Anterior cingulate cortex (tissue), 58 donors: Measurements from ENCODE around the gene PRDM11.
"Not testable (repeated sequence)": the region's sequence is repeated elsewhere in the genome, so short reads cannot be mapped to it uniquely, and the experiment has no call there.

Experiments
- DNase-seq, 58 donors: peaks; one replicate each; lab custom pipeline; 2025; lab: John Stamatoyannopoulos, UW

The PRDM11 gene

DNA sequence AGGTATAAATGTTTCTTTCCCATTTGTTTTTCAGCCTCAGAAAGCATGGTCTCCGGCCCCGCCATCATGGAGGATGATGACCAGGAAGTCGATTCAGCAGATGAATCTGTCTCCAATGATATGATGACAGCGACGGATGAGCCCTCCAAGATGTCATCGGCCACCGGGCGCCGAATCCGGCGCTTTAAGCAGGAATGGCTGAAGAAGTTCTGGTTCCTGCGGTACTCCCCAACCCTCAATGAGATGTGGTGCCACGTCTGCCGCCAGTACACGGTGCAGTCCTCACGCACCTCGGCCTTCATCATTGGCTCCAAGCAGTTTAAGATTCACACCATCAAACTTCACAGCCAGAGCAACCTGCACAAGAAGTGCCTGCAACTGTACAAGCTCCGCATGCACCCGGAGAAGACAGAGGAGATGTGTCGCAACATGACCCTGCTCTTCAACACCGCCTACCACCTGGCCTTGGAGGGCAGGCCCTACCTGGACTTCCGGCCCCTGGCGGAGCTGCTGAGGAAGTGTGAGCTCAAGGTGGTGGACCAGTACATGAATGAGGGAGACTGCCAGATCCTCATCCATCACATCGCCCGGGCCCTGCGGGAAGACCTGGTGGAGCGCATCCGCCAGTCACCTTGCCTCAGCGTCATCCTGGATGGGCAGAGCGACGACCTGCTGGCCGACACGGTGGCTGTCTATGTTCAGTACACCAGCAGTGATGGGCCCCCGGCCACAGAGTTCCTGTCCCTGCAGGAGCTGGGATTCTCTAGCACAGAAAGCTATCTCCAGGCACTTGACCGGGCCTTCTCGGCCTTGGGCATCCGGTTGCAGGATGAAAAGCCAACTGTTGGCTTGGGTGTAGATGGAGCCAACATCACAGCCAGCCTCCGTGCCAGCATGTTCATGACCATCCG is 79.8 kb downstream of the PRDM11 start:
- DNase-seq: no peak

DNA sequence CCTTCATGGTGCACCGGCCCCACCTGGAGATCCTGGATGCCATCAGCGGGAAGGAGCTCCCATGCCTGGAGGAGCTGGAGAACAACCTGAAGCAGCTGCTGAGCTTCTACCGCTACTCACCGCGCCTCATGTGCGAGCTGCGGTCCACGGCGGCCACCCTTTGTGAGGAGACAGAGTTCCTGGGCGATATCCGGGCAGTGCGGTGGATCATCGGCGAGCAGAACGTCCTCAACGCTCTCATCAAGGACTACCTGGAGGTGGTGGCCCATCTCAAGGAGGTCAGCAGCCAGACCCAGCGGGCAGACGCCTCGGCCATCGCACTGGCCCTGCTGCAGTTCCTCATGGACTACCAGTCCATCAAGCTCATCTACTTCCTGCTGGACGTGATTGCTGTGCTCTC is 80.5 kb downstream of the PRDM11 start:
- DNase-seq: no peak

DNA sequence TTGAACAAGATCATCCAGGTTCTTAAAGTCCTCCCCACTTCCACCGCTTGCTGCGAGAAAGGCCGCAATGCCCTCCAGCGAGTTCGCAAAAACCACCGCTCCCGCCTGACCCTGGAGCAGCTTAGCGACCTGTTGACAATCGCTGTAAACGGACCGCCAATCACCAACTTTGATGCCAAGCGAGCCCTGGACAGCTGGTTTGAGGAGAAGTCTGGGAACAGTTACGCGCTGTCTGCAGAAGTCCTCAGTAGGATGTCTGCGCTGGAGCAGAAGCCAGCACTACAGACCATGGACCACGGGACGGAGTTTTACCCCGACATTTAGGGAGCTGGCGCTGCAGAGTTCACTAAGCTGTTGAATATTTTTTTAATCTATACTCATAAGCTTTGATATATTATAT is 81.4 kb downstream of the PRDM11 start:
- DNase-seq: no peak

DNA sequence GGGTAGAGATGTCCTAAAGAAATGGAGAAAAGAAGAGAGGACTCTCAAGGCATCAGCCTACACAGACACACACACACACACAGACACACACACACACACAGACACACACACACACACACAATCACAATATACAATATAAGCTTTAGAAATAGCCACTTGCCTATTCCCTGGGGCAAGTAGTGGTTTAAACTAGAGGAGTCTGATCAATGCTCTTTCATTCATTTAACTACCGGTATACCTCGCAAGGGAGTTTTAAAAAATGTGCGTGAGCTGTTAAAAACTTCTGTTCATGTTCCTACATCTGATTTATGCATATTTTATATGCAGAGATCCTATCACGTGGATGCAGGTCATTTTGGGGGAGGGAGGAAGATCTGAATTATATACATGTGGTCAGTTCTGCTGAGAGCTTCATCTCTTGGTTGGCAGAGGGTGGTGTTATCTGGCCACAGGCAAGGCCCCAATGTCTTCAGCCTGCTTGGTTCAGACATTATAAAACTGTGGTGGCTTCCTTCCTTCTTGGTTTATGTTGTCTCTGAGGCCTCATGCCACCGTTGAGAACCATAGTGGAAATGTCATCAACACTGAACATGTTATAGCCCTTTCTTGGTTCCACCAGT is 83.1 kb downstream of the PRDM11 start:
- DNase-seq: no peak

DNA sequence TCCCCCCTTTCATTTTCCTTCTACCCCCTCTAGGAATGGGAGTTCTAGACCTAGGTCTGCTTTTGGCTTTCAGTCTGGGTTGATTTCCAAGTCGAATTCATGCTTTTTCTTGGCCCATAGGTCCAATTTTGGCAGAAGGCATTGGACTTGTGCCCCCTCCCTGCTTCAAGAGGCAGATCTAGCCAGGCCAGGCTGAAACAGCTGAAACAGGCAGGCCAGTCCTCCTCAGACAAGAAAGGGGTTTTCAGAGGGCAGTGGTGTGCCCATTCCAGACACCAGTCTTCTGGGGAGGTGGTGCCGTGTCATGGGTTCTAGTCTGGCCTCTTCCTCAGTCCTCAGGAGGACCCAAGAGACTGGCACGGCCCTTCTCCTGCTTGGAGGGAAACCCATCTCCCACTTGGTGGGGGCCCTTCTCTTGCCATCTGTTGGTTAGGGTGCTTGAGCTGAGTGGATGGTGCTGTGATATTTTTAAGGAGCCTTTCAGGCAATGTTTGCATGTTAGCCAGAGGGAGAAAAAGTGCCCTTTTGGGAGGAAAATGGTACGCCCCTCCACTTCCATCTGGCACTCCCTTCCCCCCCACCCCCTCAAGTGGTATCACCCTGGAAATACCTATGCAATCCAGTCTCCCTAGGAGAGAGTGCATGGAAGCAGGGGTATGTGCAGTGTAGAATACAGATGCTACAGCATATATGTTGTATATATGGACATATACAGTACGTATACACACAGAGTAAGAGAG is 86.1 kb downstream of the PRDM11 start:
- peak in 3 of 58 donors; percentile 6 to 24 (median 19) for DNase-seq

DNA sequence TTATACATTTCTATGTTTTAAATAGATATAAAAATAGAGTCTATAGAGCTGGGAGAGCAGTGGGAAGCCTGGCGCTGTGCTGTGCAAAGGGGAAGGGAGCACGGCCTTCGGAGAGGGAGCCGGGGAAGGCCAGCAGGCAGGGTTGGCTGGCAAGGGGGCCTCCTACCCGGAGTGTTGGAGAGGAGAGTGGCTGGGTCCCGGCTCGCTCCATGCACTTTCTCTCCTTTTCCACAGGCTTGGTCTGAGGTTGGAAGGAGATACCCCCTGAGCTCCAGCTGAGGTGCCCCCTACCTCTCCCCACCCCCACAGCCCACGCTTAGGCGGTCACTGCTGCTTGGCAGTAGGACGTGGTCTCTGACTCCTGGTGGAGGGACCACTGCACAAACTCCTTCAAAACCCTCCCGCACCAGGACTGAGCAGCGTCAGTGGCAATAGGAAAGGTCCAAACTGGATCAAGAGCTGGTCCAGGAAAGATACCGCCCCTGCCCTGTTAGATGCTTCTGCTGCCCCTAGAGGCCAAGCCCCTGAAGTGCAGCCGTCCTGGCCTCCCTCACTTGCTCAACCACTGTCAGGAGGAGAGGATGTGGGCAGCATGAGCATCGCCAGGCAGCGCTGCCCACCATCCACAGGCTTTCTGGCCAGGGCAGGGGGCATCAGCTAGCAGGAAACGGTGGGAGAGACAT is 86.8 kb downstream of the PRDM11 start:
- DNase-seq: peak in 35 of 58 donors; percentile 6 to 68 (median 26)

DNA sequence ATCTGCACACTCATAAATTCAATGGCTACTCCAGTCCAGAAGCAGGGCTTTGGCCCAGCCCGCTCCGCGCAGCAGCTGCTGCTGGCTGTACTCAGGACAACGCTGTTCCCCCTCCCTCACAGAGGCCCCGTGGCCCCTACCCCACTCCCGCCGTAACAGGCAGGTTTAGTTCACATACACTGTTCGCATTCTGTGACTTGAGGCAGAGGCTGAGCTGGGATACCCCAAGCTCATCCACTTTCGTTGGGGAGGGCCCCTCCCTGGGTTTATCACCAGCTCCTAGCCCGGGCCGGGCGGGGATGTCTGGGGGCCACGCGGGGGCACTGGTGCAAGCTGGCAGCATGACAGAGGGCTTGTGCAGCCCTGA is 87.3 kb downstream of the PRDM11 start:
- no peak for DNase-seq

DNA sequence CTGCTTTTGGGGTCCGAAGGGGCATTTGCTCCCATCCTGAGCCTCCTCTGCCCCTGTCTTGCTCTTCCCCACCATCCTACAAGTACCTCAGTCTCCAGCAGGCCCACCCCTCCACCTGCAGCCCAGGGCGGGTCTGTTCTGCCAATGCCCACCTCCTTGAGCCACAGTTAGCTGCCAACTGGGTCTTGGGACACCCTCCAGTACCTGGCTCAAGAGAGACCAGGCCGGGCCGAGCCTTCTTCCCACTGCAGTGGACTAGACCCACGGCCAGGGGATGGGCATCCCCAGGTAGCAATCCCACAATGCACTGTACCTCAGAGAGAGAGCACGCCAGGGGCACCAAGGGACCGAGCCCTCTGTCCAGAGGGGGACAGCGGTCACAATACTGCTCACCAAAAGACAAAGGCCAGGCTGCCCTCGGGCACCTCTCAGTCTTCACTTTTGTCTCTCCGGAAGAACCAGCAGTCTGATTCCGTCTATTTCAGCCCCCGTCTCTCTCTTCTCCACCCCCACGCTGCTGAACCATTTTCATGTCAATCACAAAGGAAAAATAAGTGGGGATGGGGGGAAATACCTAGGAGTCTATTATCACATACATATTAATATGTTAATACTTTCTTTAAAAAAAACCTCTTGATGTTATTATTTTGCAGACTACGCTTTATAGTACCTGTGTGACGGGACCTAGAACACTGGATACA is 88.0 kb downstream of the PRDM11 start:
- DNase-seq: no peak

DNA sequence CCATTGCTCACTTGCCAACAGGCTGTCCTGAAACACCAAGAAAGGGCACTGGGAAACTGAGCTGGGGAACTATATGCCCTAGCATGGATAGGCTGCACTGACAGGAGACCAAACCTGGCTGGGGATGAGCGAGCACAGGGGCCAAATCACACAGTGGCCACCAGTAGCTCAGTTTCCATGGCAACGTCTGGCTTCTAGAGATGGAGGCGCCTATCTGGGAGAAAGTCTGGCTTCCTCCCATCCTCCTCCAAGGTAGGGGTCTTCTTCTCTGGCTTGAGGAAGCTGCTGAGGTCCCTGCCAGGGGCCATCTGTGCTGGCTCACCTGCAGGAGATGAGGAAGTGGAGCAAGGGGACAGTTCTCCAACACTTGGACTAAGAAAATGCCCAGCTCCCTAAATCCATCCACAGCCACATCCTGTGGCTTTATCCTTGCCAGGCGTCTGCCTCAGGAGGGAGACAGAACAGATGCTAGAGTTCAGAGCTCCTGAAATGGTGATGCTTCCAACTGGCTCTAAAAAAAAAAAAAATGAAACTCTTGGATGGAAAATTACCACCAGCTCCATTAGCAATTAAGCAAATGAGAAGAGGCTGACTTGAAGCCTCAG is 91.4 kb downstream of the PRDM11 start:
- DNase-seq: peak in 6 of 58 donors; percentile 15 to 34 (median 25)

DNA sequence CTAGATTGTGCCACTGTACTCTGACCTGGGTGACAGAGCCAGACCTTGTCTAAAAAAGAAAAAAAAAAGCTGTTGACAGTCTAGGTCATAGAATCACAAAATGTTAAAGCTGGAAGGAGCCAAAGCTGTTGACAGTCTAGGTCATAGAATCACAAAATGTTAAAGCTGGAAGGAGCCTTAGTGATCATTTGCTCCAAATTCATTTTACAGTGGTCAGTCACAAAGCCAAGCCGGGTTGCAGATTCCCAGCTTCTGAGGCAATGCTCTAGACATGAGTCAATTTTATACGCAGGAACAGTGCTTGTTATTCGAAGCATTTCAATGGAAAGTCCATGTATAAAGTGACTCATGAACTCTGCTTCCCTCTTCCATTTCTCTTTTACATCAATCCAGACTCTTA is 92.3 kb downstream of the PRDM11 start:
- DNase-seq: no peak

DNA sequence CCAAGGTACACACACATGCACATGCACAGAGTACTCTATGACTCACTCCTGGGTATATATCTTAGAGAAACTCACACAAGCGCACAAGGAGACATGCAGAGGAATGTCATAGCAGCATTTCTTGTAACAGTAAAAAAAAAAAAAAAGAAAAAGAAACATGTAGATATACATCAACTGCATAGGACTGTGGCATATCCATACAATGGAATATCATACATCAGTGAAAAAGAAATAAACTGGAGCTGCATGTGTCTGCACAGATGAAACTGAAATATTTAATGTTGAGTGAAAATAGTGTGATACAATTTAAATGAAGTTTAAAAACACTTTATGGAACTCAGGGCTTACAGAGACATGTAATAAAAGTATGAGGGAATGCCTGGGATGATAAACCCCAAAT is 93.3 kb downstream of the PRDM11 start:
- DNase-seq: no peak

DNA sequence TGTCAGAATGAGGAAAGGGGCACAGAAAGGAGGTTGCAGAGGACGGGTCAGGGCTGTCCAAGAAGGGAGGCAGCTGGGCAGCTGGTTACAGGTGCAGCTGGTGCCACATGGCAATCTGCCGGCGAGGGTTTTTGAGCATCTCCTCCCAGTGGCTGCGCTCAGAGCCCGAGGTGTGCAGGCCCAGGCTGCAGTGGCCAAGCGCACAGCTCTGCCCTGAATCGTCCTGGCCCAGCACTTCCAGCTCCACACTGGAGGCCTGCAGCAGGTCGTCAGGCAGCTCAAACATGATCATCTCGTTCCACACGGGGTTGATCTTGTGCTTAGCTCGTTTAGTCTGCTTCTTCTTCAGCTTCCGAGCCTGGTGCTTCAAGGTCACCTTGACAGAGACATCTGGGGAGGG is 97.5 kb downstream of the PRDM11 start:
- DNase-seq: no peak

DNA sequence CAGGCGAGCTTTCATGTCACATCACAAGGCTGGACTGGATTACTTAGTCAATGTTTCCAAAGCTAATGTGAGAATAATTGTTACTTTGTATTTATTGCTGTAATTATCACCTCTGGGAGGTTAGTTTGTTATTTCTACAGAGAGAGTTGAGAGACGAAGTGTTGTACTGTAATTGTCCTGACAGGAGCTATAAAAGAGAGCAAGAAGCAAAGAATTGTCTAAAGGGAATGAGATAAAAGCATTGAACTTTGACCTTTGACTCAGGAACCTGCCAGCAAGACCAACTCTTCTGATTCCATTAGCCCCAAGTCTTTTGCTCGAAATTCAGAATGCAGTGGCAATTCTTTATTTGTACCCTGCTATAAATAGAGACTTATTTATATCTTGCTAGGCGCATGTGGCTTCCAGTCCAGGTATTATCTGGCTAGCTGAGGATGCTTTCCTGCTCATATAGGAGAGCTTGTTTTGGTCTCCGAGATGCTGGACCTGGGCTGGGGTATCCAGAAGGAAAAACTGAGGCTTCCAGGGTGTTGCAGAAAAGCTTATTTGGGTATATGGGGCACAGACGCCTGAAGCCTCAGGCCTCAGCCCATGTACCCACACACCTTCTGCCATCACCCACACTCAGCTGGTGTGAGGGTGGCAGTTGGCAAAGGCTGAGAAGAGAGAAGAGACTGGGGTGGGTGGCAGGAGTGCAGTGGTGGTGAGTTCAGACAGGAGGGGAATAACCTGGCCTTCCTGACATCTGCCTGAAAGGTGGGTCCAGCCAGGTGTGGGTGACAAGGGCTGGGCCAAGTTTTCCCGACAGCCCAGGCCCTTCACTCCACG is 99.0 kb downstream of the PRDM11 start:
- peak in 25 of 58 donors; percentile 9 to 70 (median 29) for DNase-seq

DNA sequence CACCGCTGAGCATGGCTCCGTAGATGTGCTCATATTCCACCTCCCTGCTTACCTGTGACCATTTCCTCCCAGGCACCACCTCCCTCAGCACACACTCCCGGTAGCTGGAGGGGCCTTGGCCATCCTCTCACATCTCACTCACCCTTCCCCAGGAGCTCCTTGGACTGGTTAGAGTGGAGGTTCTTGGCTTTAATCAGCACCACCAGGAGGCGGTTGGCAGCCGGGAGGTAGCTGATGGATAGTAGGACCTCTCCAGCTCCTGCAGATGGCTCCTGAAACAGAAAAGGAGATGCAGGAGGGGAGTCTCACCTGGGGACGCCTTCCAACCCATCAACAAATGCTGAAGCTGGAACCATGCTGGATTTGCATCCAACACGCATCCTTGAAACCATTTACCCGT is 99.8 kb downstream of the PRDM11 start:
- no peak for DNase-seq

DNA sequence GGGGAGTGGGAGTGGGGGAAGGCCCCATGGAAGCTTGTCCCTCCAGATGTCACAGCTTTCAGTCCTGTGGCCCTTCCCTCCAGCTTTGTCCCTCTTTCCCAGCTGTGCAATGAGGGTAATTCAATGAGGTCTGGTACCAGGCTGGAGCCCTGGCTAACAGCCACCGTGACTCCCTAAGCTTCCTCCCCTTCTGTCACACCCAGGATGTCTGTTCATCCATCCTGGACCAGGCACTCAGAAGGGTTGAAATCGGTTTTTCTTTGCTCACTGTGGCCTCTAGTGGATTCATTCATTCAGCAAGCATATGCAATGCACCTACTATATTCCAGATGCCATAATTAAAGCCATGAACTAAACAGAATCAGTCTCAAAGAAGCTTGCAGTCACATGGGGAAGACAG is 101.0 kb downstream of the PRDM11 start:
- no peak for DNase-seq

DNA sequence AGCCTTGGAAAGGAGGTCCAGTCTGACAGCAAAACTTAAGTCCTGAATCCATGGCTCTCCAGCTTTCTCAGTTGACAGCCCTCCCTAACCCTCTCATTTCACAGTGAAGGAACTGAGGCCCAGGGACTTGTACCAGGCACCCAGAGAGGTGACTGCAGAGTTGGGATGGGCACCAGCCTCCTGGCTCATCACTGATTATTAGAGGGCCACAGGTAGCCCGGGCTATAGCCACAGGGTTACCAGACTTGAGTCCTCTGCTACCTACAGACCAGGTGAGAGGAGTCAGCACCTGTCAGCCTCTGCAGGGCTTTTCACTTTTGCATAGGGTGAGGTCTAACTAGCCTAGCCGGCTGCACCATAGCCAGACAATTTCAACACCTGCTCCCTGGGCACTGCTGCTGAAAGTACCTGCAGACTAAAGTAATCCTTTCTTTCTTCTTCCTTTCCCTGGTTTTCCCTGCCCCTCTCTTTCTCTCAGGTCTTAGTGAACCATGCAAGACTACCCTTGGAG is 102.1 kb downstream of the PRDM11 start:
- no peak for DNase-seq

DNA sequence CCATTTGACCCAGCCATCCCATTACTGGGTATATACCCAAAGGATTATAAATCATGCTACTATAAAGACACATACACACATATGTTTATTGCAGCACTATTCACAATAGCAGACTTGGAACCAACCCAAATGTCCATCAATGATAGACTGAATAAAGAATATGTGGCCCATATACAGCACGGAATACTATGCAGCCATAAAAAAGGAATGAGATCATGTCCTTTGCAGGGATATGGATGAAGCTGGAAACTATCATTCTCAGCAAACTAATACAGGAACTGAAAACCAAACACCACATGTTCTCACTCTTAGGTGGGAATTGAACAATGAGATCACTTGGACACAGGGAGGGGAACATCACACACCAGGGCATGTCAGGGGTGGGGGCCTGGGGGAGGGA is 102.9 kb downstream of the PRDM11 start:
- not testable (repeated sequence) for DNase-seq

DNA sequence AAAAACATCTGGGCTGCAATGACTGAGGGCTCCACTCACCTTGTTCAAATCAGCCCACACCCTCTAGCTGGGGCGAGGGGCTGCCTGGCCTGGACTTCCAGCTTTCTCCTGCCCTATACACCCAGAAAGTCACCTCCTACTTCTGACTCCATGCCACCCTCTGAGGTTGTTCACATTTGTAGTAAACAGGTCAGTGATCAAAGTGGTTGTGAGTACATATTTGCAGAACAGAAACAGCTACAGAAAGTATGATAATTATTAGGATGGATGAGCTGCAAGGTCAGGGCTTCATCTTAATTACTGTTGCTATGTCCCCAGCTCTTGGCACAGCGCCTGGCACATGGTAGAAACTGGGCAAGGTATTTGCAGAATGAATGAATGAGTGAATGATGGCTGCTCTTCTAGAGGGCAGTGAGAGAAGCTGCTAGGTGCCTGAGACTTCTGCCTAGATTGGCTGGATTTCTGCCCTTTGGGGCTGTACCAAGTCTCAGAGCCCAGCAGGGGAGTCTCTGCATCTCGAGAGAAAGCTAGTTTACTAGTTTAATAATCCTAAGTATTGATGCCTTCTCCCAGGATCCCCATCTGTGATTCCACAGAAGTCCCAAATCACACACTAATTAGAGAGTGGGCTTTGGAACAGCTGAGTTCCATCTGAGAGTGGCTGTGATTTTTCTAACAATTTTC is 103.7 kb downstream of the PRDM11 start:
- DNase-seq: peak in 6 of 58 donors; percentile 16 to 41 (median 22)
